CD14-positive monocyte (primary cell): Measurements from ENCODE around the gene RPL35. TPM values are rescaled to one million over a fixed set of nuclear protein-coding genes. Genes with fewer than 3 reads are reported as not detected.
A peak's percentile ranks its signal among the peaks of the same experiment; 100 is the strongest.

Source experiments
- DNase-seq, 3 donors: peaks; one replicate each; pipeline ENCODE4 v3.0.0-alpha.2; 2011 to 2022
- H2AFZ ChIP-seq: 2 replicates; pipeline ENCODE4 v1.6.0; 2012; ENCODE audit warnings: mild to moderate bottlenecking, low read depth, low read length, inconsistent platforms; ENCODE audit not compliant: insufficient read depth, poor library complexity, severe bottlenecking
- H3K27ac ChIP-seq, 2 donors: 1 replicate in 1 of 2; 2 replicates in 1 of 2; pipeline ENCODE4 v1.5.1; 2012 to 2013; ENCODE audit warnings: low read length in 2 of 2, control low read depth in 1 of 2, inconsistent platforms in 1 of 2, low read depth in 1 of 2, mild to moderate bottlenecking in 1 of 2
- H3K27me3 ChIP-seq, 2 donors: one replicate each; pipeline versions ENCODE4 v1.6.0 to v1.6.1; 2011 to 2013; ENCODE audit warnings: low read length in 2 of 2; ENCODE audit not compliant: control insufficient read depth in 2 of 2, insufficient read depth in 2 of 2
- H3K36me3 ChIP-seq, 2 donors: replicated peaks in 1 of 2; 1 replicate in 1 of 2; 2 replicates in 1 of 2; pipeline versions ENCODE4 v1.5.1 to v1.6.1; 2012 to 2013; ENCODE audit warnings: low read length in 2 of 2, control low read depth in 1 of 2, inconsistent platforms in 1 of 2, mild to moderate bottlenecking in 1 of 2; ENCODE audit not compliant: insufficient read depth in 2 of 2, control insufficient read depth in 1 of 2
- H3K4me1 ChIP-seq, 2 donors: 1 replicate in 1 of 2; 2 replicates in 1 of 2; pipeline versions ENCODE4 v1.5.1 to v1.6.1; 2012 to 2013; ENCODE audit warnings: low read length in 2 of 2, control low read depth in 1 of 2, inconsistent platforms in 1 of 2, mild to moderate bottlenecking in 1 of 2, moderate library complexity in 1 of 2; ENCODE audit not compliant: insufficient read depth in 2 of 2, control insufficient read depth in 1 of 2
- H3K4me2 ChIP-seq: replicated peaks from 2 replicates; pipeline ENCODE3; 2012; ENCODE audit warnings: low read length, moderate library complexity, mild to moderate bottlenecking; ENCODE audit not compliant: poor library complexity, severe bottlenecking; ENCODE audit errors: extremely low read depth
- H3K4me3 ChIP-seq, 3 experiments: fragments of 200-600 bp in 1 of 3; sonication (generic) in 1 of 3; replicated peaks in 1 of 3; 1 replicate in 2 of 3; 2 replicates in 1 of 3; pipeline ENCODE4 v1.5.1; 2011 to 2013; ENCODE audit warnings: low read length in 3 of 3, mild to moderate bottlenecking in 3 of 3, control low read depth in 2 of 3, low read depth in 2 of 3, inconsistent platforms in 1 of 3, moderate library complexity in 1 of 3
- H3K79me2 ChIP-seq: 2 replicates; pipeline ENCODE4 v1.6.0; 2012; ENCODE audit warnings: mild to moderate bottlenecking, control low read depth, inconsistent platforms, low read length, moderate library complexity; ENCODE audit not compliant: insufficient read depth
- H3K9ac ChIP-seq: 2 replicates; pipeline ENCODE4 v1.6.0; 2017; ENCODE audit warnings: low read length, mild to moderate bottlenecking; ENCODE audit not compliant: insufficient read depth, poor library complexity, severe bottlenecking
- H3K9me3 ChIP-seq, 2 donors: replicated peaks in 1 of 2; 1 replicate in 1 of 2; 2 replicates in 1 of 2; pipeline versions ENCODE4 v1.5.1 to v1.6.1; 2012 to 2013; ENCODE audit warnings: low read length in 2 of 2, control low read depth in 1 of 2; ENCODE audit not compliant: control insufficient read depth in 1 of 2, insufficient read depth in 1 of 2
- H4K20me1 ChIP-seq: 2 replicates; pipeline ENCODE4 v1.6.0; 2012; ENCODE audit warnings: mild to moderate bottlenecking, low read length, control low read depth, moderate library complexity; ENCODE audit not compliant: insufficient read depth
- H3K27ac Mint-ChIP-seq, 7 donors: one replicate each; pipeline ENCODE4 v1.8.0; 2020; ENCODE audit warnings: mild to moderate bottlenecking in 7 of 7, mixed read lengths in 7 of 7, moderate library complexity in 6 of 7, inconsistent platforms in 2 of 7
- H3K27me3 Mint-ChIP-seq, 3 donors: one replicate each; pipeline ENCODE4 v1.8.0; 2021 to 2022; ENCODE audit warnings: low read depth in 3 of 3, mild to moderate bottlenecking in 3 of 3, mixed read lengths in 3 of 3, moderate library complexity in 3 of 3, inconsistent platforms in 1 of 3
- H3K36me3 Mint-ChIP-seq, 2 donors: one replicate each; pipeline ENCODE4 v1.8.0; 2020; ENCODE audit warnings: mixed read lengths in 2 of 2, inconsistent platforms in 1 of 2, mild to moderate bottlenecking in 1 of 2
- H3K4me1 Mint-ChIP-seq: one replicate; pipeline ENCODE4 v1.8.0; 2020; ENCODE audit warnings: mild to moderate bottlenecking, mixed read lengths
- H3K4me3 Mint-ChIP-seq, 2 donors: one replicate each; pipeline ENCODE4 v1.8.0; 2020; ENCODE audit warnings: mild to moderate bottlenecking in 2 of 2, mixed read lengths in 2 of 2, moderate library complexity in 1 of 2
- H3K9me3 Mint-ChIP-seq, 7 donors: one replicate each; pipeline ENCODE4 v1.8.0; 2020 to 2022; ENCODE audit warnings: mixed read lengths in 7 of 7, mild to moderate bottlenecking in 6 of 7, moderate library complexity in 6 of 7, inconsistent platforms in 2 of 7
- WGBS: methylation state at CpG from one replicate; pipeline ENCODE4 v1.1.5; 2013; ENCODE audit warnings: missing lambda C conversion rate; ENCODE audit not compliant: insufficient coverage; 5-methylcytosine and 5-hydroxymethylcytosine counted together
- intact Hi-C, 2 donors: fragments of 100-400 bp; cut with micrococcal nuclease; formaldehyde crosslinking; loops; one replicate each; pipeline versions ENCODE4 v1.15.0 to v1.15.1; 2023
- polyA plus RNA-seq, 3 donors: library from polyadenylated mRNA; depleted of rRNA in 1 of 3; unstranded in 2 of 3; stranded (reverse) in 1 of 3; fragments of 300-500 nt in 2 of 3; fragments of >200 nt in 1 of 3; fragmentation: Illumina TruSeq in 2 of 3; gene quantifications; 1 replicate in 2 of 3; 2 replicates in 1 of 3; pipeline ENCODE4 v1.2.3, GENCODE V29; 2012 to 2021
- TF ChIP-seq, protein P1 (sequence below): fragments of 200-600 bp; IDR thresholded peaks from one replicate; pipeline ENCODE4 v1.8.0; 2022; ENCODE audit warnings: antibody characterized with exemption, mild to moderate bottlenecking

The RPL35 gene
- polyA plus RNA-seq, 3 donors: 660 to 1,209 (median 828) TPM

DNA sequence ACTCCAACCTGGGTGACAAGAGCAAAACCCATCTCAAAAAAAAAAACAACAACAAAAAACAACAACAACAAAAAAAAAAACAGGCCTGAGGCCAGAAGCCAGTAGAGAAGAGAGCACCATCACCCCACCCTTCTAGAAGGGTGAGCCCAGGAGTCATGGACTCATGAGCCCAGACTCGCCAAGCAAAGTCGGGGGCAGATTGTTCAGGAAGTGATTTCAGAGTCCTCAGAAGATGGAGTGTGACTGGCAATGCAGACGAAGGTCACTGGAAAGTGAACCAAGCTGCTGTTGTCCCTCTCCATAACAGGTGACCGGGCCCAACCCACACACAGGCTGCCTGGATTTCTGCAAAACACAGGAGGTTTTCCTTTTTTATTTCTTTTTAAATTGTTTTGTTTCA, 17.5 kb downstream of the RPL35 start:
- Mint-ChIP-seq H3K9me3 (peaks cover 0 to 2% (median 0%) of the 10 kb centered on the region in 7 donors), H3K4me3 (no peak overlapping the region), H3K27me3 (peaks cover 3 to 10% (median 9%) of the 10 kb centered on the region in 3 donors), H3K27ac (peak overlapping the region in 1 of 7 donors; percentile 20), H3K4me1 (peaks cover 2% of the 10 kb centered on the region), H3K36me3 (no peaks in the 10 kb centered on the region)
- no peak overlapping the region for H3K4me3 ChIP-seq
- no peak for DNase-seq
- H3K4me1 ChIP-seq: no peaks in the 10 kb centered on the region
- H3K9me3 ChIP-seq: no peaks in the 10 kb centered on the region
- H2AFZ ChIP-seq: no peak overlapping the region
- H4K20me1 ChIP-seq: no peaks in the 10 kb centered on the region
- no peaks in the 10 kb centered on the region for H3K36me3 ChIP-seq
- no peak overlapping the region for H3K4me2 ChIP-seq
- H3K79me2 ChIP-seq: no peaks in the 10 kb centered on the region
- WGBS: no CpG with 5 or more reads among the region's 4 CpGs
- TF ChIP-seq, protein P1, sequence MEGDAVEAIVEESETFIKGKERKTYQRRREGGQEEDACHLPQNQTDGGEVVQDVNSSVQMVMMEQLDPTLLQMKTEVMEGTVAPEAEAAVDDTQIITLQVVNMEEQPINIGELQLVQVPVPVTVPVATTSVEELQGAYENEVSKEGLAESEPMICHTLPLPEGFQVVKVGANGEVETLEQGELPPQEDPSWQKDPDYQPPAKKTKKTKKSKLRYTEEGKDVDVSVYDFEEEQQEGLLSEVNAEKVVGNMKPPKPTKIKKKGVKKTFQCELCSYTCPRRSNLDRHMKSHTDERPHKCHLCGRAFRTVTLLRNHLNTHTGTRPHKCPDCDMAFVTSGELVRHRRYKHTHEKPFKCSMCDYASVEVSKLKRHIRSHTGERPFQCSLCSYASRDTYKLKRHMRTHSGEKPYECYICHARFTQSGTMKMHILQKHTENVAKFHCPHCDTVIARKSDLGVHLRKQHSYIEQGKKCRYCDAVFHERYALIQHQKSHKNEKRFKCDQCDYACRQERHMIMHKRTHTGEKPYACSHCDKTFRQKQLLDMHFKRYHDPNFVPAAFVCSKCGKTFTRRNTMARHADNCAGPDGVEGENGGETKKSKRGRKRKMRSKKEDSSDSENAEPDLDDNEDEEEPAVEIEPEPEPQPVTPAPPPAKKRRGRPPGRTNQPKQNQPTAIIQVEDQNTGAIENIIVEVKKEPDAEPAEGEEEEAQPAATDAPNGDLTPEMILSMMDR: no peak
- intact Hi-C loops: no loop called here
- no peak overlapping the region for H3K27ac ChIP-seq
- H3K27me3 ChIP-seq: no peaks in the 10 kb centered on the region
- no peak overlapping the region for H3K9ac ChIP-seq

DNA sequence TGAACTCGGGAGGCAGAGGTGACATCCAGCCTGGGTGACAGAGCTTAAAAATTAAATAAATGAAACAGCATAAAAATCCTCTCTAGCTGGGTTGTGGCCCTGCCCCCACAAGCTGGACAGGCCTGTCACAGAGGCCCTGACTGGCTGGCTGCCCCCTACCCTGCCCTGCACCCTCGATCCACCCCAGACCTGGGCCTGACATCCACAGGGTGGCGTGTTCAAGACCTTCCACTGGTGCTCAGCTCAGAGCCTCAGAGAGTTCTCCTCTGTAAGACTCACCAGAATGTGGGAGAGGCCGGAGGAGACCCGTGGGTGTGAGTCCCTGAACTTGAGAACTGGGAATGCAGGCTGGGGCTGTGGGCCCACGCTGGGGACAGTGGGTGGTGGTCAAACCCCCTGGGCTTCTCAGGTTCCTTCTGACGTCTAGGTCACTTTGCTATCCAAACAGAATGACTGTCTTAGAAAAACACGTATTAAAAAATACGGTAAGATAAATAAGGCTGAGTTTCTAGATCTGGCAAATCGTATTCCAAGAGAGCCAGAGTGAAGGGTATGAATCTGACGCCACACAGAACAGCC, 18.2 kb downstream of the RPL35 start:
- Mint-ChIP-seq H3K4me1 (peaks cover 5% of the 10 kb centered on the region), H3K4me3 (no peak overlapping the region), H3K36me3 (no peaks in the 10 kb centered on the region), H3K27ac (no peak overlapping the region), H3K27me3 (peaks cover 5 to 15% (median 13%) of the 10 kb centered on the region in 3 donors), H3K9me3 (peaks cover 0 to 2% (median 0%) of the 10 kb centered on the region in 7 donors)
- Histone ChIP-seq H3K36me3 (no peaks in the 10 kb centered on the region), H3K4me3 (no peak overlapping the region), H3K9me3 (no peaks in the 10 kb centered on the region), H2AFZ (no peak overlapping the region), H3K4me2 (no peak overlapping the region), H3K9ac (no peak overlapping the region), H3K79me2 (no peaks in the 10 kb centered on the region), H4K20me1 (no peaks in the 10 kb centered on the region), H3K27me3 (peaks cover 0 to under 1% of the 10 kb centered on the region in 2 donors), H3K27ac (no peak overlapping the region), H3K4me1 (no peaks in the 10 kb centered on the region)
- DNase-seq: no peak
- intact Hi-C loops: no loop called here
- 94% methylated on average over 7 of the region's 11 CpGs for WGBS
- TF ChIP-seq, protein P1: no peak
